ENCODE measurements around the gene RBPJL. TPM values are rescaled to one million over a fixed set of nuclear protein-coding genes. Genes with fewer than 3 reads are reported as not detected.
A peak's percentile ranks its signal among the peaks of the same experiment; 100 is the strongest.

Gene RBPJL
- total RNA-seq, 1 experiment from 2014 or later = not detected

GRCh38 chr20:45355209-45356084 is 48.8 kb downstream of the RBPJL start:
- BruUV-seq (replicated peaks) = no TSS peak
- no peaks in the 10 kb centered on the region for H3K9me2 ChIP-seq (replicated peaks; ENCODE audit: low read length)
- peak overlapping the region; percentile 49 for H3K4me2 ChIP-seq (ENCODE audit: low read length)
- H3K9me3 ChIP-seq (ENCODE audit: low read length) = no peaks in the 10 kb centered on the region
- intact Hi-C loops (cut with micrococcal nuclease) = no loop called here
- H3K4me3 ChIP-seq (ENCODE audit: low read length) = no peak overlapping the region
- ATAC-seq (peak; percentile 55), DNase-seq (peak; percentile 51)
- TF ChIP-seq CTCF (conservative IDR thresholded peaks at IDR 0.05; ENCODE audit: low read depth, low read length) (no peak), EZH2phosphoT487 (IDR thresholded peaks at IDR 0.05; ENCODE audit: borderline replicate concordance, low read length) (no peak), EZH2 (IDR thresholded peaks at IDR 0.05; ENCODE audit: low read length, unreplicated experiment) (no peak)
- peaks cover under 1% of the 10 kb centered on the region for H3F3A ChIP-seq (ENCODE audit: low read length, unreplicated experiment)
- no peak overlapping the region for H3K27ac ChIP-seq (ENCODE audit: low read length)
- H3K27me3 ChIP-seq (ENCODE audit: low read length) = no peaks in the 10 kb centered on the region
- no peaks in the 10 kb centered on the region for H3K79me2 ChIP-seq (ENCODE audit: low read length)
- H4K20me1 ChIP-seq (ENCODE audit: low read length) = no peaks in the 10 kb centered on the region
- ChIA-PET CTCF (interaction anchor here (0.6 to 0.9 kb wide), 2 partner anchors 32 to 55 kb away, joined by 3 to 4 read pairs; no protein-coding TSS in a partner anchor), POLR2A (ENCODE audit: unreplicated experiment) (no interaction called here)
- H3K9ac ChIP-seq (ENCODE audit: low read length) = no peak overlapping the region
- H3K4me1 ChIP-seq (ENCODE audit: insufficient read depth, low read length) = peaks cover 44% of the 10 kb centered on the region
- no peak overlapping the region for H2AFZ ChIP-seq (ENCODE audit: low read length)
- H3K36me3 ChIP-seq (ENCODE audit: low read depth, low read length) = no peaks in the 10 kb centered on the region

GRCh38 chr20:45358282-45359068 is 51.8 kb downstream of the RBPJL start:
- CTCF ChIA-PET = interaction anchor here (1.3 kb wide), 2 partner anchors 35 to 79 kb away, joined by 5 read pairs; no protein-coding TSS in a partner anchor
- BruUV-seq (replicated peaks) = no TSS peak
- no peak overlapping the region for H2AFZ ChIP-seq (ENCODE audit: low read length)

More at GRCh38 chr20:45358282-45359068, 51.8 kb downstream of the RBPJL start:
- Histone ChIP-seq H3K9me3 (ENCODE audit: low read length) (no peaks in the 10 kb centered on the region), H3K79me2 (ENCODE audit: low read length) (peaks cover 2% of the 10 kb centered on the region), H3K27me3 (ENCODE audit: low read length) (no peaks in the 10 kb centered on the region), H3K9me2 (replicated peaks; ENCODE audit: low read length) (no peaks in the 10 kb centered on the region), H3K4me1 (ENCODE audit: insufficient read depth, low read length) (peaks cover 44% of the 10 kb centered on the region), H3K9ac (ENCODE audit: low read length) (no peak overlapping the region), H3K4me3 (ENCODE audit: low read length) (no peak overlapping the region), H4K20me1 (ENCODE audit: low read length) (no peaks in the 10 kb centered on the region), H3K4me2 (ENCODE audit: low read length) (no peak overlapping the region), H3F3A (ENCODE audit: low read length, unreplicated experiment) (no peaks in the 10 kb centered on the region), H3K36me3 (ENCODE audit: low read depth, low read length) (no peaks in the 10 kb centered on the region), H3K27ac (ENCODE audit: low read length) (no peak overlapping the region)
- ATAC-seq (no peak), DNase-seq (no peak)
- POLR2A ChIA-PET (ENCODE audit: unreplicated experiment) = no interaction called here
- TF ChIP-seq CTCF (conservative IDR thresholded peaks at IDR 0.05; ENCODE audit: low read depth, low read length) (no peak), EZH2 (IDR thresholded peaks at IDR 0.05; ENCODE audit: low read length, unreplicated experiment) (no peak), EZH2phosphoT487 (IDR thresholded peaks at IDR 0.05; ENCODE audit: borderline replicate concordance, low read length) (no peak)
- intact Hi-C loops (cut with micrococcal nuclease) = no loop called here
